ENCODE measurements around the gene SMIM1.
"Not testable (repeated sequence)": the region's sequence is repeated elsewhere in the genome, so short reads cannot be mapped to it uniquely, and the experiment has no call there.

Gene SMIM1

DNA sequence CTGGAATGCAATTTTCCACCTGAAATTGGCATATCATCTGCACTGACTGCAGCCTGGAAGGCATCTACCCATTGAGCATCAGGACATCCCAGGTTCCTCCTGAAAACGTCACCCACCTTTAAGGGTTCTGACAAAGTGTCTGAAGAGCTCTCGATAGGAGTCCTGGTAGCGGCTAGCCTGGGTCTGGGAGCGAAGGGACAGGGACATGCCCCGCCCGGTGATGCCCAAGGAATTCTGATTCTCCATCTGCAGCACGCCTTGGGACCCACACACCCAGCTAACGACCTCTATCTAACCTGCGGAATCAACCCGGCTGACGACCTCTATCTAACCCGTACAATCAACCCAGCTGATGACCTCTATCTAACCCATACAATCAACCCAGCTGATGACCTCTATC is 33.6 kb upstream of the SMIM1 start:
- no peak for DNase-seq

DNA sequence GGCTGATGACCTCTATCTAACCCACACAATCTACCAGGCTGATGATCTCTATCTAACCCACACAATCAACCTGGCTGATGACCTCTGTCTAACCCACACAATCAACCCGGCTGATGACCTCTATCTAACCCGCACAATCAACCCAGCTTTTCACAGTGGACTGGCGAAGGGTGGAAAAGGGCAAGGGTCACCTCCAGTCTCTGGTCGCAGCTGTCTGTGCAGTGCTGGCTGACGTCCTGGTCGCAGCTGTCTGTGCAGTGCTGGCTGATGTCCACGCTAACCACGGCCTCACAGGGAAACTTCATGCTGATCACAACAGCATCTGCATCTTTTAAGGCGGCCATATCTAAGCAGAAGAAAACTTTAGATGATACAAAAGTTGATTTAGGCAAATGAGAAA is 32.5 kb upstream of the SMIM1 start:
- no peak for DNase-seq

DNA sequence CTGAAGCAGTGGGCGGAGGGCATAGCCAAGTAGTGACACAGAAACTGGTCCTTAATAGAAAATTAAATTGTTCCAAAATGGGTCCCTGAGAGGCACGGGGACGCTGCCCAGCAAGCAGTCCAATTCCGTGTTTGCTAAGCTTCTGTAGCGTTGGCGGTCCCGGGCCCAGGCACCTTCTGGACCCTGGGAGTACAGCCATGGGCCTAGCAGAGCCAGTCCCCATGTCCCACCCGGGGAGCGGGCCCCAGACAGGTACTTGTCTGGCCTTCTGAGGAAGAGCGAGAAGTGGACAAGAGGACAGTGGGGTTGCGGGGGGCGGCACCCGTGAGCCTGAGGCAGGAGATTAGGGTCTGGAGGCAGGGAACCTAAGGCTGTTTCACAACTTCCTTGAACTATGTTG is 31.8 kb upstream of the SMIM1 start:
- DNase-seq, result no peak

DNA sequence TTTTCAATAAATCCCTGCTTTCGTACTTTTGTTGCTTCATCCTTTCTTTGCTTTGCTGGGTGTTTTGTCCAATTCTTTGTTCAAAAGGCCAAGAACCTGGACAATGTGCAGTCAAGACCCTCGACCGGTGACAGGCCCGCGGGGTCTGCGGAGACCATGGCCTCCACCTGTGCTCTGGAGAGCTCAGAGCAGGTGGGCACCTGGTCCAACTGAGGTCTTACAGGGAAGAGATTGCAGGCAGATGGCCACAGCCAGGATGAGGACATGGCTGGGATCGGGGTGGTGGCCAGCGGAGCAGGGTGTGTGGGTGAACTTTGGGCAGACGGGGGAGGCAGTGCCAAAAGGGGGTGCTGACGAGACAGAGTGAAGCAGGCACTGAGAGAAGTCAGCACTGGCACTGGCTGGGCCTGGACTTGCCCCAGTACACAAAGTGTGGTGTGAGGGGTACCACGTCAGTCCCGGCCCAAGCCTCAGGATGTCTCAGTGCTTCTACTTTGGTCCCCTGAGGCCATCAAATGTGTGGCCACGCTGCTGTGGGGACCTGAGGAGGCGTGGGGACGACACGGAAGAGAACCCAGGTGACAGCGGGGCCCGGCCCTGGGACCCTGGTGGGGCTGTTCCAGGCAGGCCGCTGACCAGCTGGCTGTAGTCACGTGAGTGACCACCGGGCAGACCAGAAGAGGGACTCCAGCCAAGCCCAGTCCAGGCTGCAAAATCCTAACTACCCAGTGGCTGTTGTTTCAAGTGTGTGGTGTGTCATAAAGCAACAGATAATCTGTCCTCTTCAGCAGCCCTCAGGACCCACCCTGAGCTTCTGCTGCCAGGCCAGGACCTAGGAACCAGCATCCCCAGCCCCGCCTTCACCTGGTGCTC is 30.7 kb upstream of the SMIM1 start:
- DNase-seq, result no peak

DNA sequence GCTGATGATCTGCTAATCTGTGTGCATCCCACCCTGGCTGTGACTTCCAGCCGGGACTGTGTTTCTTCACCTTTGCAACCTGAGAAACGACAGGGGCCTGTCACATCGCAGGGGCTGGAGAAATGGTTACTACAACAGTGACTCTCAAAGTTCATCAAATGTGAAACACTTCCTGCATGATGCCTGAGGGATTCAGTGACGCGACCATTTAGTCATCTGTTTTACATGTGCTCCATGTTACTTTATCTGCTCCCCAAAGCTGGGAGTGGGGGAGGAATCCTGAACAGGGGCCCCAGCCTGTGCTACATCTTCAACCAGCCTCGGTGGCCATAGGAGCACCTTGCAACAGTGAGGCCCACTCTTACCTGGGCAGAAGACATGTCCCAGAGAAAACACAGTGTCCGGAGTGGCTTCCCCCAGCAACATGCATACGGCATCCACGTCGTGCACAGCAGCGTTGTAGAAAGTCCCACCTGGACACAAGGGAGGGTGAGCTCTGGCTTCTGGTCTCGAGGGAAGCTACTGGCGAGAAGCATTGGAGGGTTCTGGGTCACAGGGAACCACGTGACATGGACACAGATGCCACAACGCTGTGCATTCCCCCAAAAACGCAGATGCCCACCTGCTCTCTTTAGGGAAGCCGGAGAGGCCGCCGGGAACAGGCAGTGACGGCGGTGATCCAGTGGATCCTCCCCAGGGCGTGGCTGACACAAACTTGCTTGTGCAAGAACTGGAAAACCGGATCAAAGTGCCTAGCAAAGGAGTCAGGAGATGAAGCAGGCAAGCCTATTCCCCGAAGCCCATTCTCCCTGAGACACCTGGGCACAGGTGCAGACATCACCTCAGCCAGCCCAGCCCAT is 29.9 kb upstream of the SMIM1 start:
- DNase-seq, result no peak

DNA sequence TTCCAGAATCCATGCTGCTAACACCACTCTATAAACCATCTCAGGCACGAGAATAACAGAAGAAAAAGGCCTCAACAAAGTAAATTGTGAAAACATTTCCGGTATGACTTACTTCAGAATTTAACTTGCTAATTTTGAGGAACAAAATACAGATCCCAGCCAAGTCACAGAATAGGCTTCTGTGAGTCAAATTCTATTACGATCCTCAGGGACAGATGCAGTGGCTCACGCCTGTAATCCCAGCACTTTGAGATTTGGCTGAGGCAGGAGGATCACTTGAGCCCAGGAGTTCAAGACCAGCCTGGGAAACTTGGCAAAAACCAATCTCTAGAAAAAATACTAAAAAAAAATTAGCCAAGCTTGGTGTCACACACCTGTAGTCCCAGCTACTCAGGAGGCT is 29.1 kb upstream of the SMIM1 start:
- no peak for DNase-seq

DNA sequence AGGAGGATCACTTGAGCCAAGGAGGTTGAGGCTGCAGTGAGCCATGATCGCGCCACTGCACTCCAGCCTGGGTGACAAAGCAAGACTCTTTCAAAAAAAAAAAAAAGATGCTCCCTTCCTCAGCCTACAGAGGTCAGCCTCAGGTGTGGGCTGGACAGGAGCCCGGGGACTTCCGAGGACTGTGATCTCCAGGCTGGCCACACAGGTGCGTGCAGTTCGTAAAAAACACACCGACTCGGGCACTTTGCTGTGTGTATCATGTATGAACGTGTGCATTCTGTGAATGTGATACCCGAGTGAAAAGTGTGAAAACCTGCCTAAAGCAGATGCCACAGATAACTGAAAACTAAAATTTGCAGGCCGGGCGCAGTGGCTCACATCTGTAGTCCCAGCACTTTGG is 28.7 kb upstream of the SMIM1 start:
- no peak for DNase-seq

DNA sequence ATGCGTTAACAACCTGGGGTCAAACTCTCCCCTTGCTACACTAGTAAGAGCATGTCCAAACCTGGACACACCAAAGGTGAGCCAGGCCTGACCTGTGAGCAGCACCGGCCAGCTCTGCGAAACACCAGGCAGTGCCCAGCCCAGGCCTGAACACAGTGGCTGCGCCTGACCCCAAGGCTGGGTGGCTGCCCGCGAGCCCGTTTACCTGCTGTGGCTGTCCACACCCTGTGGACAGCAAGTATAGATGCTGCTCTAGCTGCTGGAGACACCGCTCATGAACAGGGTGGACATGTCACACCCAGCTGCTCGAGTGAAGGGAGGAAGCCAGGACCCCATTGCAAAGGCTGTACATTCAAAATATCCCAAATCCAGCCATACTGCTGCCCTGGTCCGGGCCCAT is 27.9 kb upstream of the SMIM1 start:
- no peak for DNase-seq

DNA sequence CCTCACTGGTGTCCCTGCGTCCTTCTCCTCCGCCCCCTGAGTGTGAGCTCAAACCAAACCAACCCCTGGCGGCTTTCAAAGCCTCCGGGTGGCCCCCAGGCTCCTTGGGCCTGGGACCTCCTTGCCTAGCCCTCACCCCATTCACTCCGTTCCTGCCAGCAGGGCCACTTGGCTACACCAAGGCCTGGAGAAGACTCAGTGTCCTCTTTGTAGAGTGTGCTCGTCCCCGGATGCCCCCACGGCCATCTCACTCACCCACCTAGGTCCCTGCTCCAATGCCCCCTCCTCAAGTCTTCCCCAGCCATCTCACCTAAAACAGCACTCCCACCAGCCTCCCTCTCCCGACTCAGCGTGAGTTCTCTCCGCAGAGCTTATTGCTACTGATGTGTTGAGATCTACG is 27.5 kb upstream of the SMIM1 start:
- no peak for DNase-seq

DNA sequence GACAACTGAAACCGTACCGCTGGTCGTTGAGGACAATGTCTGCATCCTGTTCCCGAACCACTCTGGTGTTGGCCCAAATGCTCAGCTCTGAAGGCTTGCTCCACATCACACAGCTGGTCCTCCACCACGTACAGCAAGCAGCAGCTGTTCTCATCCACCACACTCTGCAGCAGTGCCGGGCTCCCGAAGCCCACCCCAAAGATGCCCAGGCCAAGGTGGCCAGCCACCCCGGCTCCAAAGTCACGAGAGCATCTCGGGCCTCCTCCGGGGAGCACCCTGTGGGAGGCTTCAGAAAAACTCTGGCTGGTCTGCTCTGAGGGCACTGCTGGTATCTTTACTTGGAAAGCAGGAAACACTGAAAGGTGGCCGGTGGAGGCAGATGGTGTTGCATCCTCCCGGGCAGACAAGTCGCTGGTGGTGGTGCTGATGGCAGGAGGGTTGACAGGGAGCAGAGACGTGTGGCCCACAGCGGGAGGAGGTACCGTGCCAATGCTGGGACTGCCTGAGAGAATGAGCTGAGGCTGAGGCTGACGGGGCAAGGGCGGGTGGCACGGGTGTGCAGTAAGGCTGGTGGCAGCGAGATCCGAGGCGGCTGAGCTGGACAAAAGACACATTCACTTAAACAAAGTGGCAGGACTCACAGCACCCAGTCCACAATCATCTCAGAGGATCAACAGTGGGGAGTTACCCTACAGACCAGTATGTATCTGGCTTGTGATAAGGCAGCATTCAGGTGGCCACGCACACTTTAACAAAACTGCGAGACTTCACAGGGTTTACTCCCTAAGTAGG is 26.8 kb upstream of the SMIM1 start:
- no peak for DNase-seq

DNA sequence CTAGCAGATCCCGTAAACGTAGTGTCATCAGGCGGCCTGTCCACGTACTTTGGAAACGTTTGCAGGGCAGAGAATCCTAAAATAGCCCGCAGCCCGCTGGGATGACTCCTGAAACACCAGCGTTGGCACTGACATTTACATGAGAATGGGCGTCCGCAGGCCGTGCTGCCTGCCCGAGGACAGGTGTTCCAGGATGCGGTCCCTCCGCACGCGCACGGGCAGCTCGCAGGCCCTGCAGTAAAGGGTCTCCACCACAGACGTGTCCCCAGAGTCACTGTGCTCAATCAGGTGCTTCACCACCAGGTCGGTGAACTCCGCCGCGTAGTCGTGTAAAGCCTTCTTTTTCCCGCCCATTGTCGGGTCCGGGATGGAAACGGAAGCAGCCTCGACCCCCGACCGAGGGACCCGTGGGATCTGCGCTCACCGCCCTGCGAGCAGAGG is 26.1 kb upstream of the SMIM1 start:
- no peak for DNase-seq

DNA sequence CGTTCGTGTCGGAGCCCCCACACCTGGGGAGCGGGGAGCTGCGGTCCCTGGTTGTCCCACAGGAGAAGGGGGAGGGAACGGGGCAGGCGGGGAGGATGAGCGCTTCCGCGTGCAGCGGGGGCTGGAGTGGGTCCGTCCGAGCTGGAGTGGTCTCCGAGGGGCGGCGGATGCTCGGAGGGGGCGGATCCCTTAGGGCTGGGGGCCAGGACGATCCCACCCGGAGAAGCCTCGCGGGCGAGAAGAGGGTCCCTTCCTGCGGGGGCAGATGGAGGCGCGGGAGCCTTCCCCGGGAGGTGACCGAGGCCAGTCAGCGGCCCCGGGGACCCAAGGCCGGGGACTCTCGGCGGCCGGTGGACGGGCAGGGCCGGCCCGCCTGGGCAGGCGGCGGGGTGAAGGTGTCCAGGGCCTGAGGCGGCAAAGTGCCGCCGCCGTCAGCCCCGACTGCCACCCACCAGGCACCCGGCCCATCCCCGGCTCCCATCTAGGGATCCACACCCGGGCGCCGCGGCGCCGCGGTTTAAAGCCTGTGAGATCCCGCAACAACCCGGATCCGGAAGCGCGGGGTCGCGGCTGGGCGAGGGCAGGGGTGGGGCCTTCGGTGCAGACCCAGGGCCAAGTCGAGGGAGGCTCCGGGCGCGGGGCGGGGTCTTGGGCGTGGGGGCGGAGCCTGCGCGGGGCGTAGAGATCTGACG is 25.6 kb upstream of the SMIM1 start:
- no peak for DNase-seq

DNA sequence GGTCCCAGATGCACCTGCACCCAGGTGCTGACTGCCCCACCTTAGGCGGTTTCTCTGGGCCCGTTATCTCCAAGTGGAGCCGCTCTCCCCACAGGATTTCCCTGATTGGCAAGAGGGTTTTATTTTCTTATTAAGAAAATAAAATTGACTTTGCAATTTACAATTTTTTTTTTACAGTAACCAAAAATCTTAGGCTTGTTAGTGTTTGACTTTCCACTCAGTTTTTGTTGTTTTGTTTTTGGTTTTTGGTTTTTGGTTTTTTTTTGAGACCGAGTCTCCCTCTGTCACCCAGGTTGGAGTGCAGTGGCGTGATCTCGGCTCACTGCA is 25.1 kb upstream of the SMIM1 start:
- no peak for DNase-seq

DNA sequence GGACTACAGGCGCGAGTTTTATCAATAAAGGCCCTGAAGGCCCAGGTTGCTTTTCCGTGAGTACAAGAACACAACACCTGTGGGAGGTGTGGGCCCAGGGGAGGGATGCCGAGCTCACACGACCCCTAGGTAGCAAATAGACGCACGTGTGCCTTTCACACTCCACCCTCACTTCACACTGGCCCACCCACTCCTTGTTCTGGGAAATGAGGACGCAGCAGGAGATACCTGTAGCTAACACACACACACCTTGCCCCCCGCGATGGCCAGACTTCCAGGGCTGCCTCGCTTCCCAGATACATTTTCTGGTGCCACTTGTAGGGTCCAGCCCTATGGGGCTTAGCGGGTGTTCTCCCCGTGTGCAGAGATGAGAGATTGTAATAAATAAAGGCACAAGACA is 24.6 kb upstream of the SMIM1 start:
- DNase-seq, result no peak

DNA sequence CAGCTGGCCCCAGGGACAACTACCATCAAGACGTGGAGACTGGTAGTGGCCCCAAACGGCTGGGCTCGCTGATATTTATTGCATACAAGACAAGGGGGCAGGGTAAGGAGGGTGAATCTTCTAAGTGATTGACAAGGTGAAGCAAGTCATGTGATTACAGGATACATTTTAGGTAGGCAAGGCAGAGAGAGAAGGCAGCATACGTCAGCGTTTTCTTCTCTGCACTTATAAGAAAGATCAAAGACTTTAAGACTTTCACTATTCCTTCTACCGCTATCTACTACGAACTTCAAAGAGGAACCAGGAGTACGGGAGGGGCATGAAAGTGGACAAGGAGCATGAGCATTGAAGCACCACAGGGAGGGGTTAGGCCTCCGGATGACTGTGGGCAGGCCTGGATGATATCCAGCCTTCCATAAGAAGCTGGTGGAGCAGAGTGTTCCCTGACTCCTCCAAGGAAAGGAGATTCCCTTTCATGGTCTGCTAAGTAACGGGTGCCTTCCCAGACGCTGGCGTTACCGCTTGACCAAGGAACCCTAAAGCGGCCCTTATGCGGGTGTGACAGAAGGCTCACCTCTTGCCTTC is 24.1 kb upstream of the SMIM1 start:
- not testable (repeated sequence) for DNase-seq

DNA sequence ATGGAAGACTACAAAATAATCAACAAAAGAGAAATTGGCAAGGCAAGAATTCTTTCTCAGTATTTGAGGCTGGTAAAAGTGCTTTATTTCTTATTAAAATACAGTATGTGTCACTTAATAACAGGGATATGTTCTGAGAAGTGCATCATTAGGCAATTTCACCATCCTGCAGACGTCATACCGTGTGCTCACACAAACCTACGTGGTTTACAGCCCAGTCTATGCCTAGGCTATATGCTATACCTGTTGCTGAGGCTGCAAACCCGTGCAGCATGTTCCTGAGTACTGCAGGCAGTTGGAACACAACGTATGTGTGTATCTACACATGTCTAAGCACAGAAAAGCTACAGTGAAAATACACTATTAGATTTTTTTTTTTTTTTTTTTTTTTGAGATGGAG is 23.0 kb upstream of the SMIM1 start:
- DNase-seq, result no peak

DNA sequence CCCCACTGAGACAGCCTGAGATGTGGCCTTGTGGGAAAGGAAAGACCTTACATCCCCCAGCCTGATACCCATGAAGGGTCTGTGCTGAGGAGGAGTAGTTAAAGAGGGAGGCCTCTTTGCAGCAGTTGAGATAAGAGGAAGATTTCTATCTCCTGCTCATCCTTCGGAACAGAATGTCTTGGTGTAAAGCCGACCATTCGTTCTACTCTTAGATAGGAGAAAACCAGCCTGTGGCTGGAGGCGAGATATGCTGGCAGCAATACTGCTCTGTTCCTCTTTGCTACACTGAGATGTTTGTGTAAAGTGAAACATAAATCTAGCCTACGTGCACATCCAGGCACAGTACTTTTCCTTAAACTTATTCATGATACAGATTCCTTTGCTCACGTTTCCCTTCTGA is 21.8 kb upstream of the SMIM1 start:
- no peak for DNase-seq

DNA sequence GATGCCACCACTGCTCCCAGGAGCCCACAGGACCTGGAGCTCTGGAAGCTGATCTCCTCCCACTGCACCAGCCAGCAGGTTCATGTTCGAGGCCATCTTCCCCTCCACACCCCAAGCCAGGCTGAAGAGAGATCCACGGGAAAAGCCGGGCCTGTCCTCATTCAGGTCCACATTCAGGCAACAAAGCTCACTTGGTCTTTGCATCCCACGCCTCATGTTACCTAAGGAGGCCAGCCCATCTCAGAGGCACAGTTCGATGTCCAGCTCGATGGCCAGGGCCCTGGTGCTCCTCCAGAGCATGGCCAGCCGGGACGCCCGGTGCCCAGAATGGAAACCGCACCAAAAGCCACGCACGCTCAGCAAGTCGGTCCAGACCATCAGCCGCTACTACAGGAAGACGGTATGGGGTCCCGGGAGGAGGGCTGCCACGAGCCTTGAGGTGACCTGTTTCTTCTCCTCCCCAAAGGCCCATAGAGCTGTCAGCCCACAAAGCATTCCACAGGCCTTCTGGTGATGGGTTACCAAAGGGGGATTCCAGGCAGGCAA is 20.1 kb upstream of the SMIM1 start, which contains the start of gene CCDC27:
Gene CCDC27, plus strand, starts transcription at position 51 of the 546 bp plus-strand sequence. Its CDS starts 32 bp downstream, at position 83.
- no peak for DNase-seq

DNA sequence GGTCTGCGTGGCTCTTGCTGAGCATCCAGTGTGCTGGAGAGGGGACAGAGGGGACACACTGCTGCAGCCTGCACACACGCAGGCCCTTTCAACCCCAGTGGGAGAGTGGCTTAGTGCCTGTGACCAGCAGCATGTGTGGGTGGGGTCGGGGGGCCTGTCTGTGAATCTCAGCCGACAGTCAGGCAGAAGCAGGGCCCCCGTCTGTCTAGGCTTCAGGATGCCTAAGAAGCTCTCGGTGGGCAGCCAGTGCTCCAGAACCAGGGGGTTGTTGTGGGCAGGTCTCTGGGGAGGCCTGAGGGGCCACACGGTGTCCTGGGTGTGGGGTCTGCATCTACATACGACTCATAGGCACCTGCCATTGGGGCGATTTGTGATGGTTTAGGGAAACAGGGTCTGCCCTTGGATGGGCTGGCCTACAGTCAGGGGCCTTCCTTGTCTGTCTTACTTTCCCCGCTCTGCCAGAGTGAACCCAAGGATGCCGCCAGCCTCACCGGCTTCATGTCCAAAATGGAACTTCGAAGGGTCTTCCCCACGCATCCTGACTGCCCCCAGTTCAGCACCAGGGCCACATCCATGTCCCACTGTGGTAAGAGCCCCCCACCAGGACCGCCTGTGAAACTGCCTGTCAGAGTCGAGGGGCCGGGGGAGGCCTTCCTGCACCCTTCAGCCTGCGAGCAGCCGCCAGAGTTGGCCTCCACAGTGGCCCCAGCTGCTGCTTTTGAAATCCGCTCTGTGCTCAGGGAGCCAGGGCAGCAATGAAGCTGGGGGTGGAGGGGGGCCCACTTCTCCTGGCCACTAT is 18.7 kb upstream of the SMIM1 start:
- DNase-seq, result no peak

DNA sequence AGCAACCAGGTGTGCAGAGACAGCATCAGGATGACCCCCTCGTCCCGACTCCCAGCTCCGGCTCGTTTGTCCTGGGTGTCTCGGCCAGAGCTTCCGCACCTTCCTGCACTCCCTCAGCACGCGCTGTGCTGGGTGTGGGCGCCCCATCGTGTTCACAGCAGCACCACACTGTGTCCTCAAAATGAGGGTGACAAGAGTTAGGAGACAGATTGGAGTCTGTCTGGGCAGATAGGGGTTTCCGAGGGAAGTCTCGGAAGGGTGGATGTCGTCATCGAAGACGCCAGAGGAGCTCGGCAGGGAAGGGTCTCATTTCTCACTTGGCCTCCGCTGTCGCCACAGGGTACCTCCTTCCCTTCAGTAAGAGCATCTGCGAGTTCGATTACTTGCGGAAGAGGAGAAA is 16.2 kb upstream of the SMIM1 start:
- DNase-seq, result no peak

DNA sequence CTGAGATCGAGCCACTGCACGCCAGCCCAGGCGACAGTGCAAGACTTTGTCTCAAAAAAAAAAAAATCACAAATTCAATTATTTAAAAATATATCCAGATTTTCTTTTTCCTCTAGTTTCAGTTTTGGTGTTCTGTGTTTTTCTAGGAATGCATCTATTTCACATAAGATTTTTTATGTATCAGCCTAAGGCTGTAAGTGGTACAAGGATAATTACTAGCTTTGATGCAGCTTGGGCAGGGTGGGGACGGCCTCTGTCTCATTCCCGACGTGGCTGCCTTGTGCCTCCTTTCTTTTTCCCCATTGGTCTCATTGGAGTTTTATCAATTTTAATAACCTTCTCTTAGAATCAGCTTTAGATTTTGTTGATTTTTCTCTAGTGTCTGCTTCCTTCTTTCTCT is 13.4 kb upstream of the SMIM1 start:
- no peak for DNase-seq
